ENCODE results near the gene CDK18. TPM values are rescaled to one million over a fixed set of nuclear protein-coding genes. Genes with fewer than 3 reads are reported as not detected.
A peak's percentile ranks its signal among the peaks of the same experiment; 100 is the strongest.

The CDK18 gene
- total RNA-seq, 1 donor from 2014 or later, result 179 TPM

DNA sequence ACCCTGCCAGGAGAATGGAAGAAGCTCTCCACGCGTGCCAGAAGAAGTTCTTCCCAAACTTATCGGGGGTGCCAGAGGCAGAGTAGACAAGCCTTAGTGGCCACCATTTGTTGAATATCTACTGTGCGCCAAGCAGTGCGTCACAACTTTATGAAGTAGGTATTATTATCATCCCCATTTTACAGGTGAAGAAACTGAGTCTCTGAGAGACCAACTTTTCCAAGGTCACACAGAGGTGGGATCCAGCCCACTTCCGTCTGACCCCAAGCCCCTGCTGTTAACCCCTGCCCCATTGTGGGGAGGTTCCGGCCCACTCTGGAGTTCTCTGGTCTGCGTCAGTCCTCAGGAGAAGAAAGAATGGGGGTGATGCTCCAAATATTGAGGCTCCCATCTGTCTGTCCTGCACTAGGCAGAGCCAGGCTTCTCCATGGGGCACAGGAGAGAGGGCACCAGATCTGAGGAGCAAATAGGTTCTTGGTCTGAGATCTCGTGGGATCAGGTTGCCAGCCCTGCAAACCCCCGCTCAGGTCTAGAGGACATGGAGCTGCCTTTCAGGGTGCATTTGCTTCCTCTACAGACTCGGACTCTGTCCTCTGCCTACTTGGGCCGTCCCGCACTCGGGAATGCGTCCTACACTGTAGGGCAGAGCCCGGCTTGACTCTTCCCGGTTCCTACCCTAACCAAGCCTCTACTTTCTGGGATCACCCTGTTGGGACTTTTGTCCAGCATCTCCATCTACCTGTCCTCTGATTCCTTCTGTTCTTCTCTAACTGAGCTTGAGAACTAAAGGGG lies 2.1 kb downstream of the CDK18 start:
- no peak for TF ChIP-seq CTCF (IDR thresholded peaks at IDR 0.05; ENCODE audit: borderline replicate concordance)
- H3K27me3 ChIP-seq (ENCODE audit: low read depth), result no peaks in the 10 kb centered on the region
- no peak for DNase-seq
- H3K36me3 ChIP-seq, result no peaks in the 10 kb centered on the region
- intact Hi-C loops (cut with micrococcal nuclease), result no loop called here
- H3K4me3 ChIP-seq, result peak overlapping the region; percentile 88
- H3K4me1 ChIP-seq, result peaks cover 79% of the 10 kb centered on the region
- peak overlapping the region; percentile 94 for H3K27ac ChIP-seq (replicated peaks)
- H3K9me3 ChIP-seq (replicated peaks), result no peaks in the 10 kb centered on the region

DNA sequence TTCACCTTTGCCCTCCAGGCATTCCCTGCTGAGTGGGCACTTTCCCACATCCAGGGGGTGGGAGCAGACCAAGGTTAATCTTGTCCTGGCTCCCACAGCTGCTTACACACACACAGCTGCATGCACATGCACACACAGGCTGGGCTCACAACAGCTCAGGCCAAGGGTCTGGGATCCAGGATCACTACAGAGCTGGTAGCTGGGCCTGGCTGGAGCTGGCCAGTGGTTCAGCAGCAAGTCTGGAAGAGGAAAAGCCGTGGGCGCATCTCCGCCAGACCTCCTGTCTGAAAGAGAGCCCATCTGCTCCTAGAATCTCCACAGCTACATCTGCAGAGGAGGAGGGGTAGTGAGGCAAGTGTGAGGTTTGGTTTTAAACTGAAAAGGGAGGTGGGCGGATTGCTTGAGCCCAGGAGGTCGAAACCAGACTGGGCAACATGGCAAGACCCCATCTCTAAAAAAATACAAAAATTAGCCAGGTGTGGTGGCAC lies 3.8 kb downstream of the CDK18 start:
- peak overlapping the region; percentile 94 for H3K27ac ChIP-seq (replicated peaks)
- no peaks in the 10 kb centered on the region for H3K36me3 ChIP-seq
- H3K9me3 ChIP-seq (replicated peaks), result no peaks in the 10 kb centered on the region
- DNase-seq, result no peak
- intact Hi-C loops (cut with micrococcal nuclease), result no loop called here
- H3K4me1 ChIP-seq, result peaks cover 94% of the 10 kb centered on the region
- H3K27me3 ChIP-seq (ENCODE audit: low read depth), result no peaks in the 10 kb centered on the region
- no peak overlapping the region for H3K4me3 ChIP-seq
- TF ChIP-seq CTCF (IDR thresholded peaks at IDR 0.05; ENCODE audit: borderline replicate concordance), result no peak

DNA sequence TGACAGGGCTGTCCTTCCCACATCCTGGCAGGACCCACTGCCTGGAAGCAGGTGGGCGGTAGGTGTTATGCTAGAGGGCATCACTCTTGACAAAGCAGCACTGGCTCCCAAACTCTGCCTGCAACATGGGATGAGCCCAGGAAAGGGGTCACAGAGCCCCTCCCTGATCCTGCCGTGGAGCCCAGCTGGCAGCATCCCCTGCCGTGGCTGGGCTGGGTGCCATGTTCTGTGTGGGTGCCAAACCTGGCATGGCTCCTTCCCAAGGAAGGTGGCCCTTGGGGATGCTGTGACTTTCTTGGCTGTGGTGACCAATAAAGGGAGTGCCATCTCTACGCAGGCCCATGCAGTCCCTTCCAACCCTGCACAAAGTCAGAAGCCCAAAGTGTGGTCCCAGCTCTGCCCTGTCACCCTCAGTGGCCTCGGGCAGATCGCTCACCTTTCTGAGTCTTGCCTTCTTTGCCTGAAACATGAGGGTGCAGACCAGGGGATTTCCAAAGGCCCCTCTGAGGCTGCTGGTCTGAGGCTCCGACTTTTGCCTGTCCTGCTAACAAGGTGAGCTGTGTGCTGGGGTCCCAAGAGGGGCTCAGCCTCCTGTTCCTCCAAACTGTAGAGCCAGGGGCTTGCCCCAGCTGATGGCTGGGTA lies 6.0 kb downstream of the CDK18 start:
- peak; percentile 67 for DNase-seq
- Histone ChIP-seq H3K27ac (replicated peaks) (peak overlapping the region; percentile 94), H3K4me1 (peaks cover 97% of the 10 kb centered on the region)

GRCh38 chr1:205510951-205511330 lies 6.5 kb downstream of the CDK18 start:
- Histone ChIP-seq H3K4me1 (peaks cover 97% of the 10 kb centered on the region), H3K27me3 (ENCODE audit: low read depth) (no peaks in the 10 kb centered on the region), H3K27ac (replicated peaks) (peak overlapping the region; percentile 94), H3K4me3 (no peak overlapping the region), H3K9me3 (replicated peaks) (no peaks in the 10 kb centered on the region), H3K36me3 (no peaks in the 10 kb centered on the region)
- no peak for TF ChIP-seq CTCF (IDR thresholded peaks at IDR 0.05; ENCODE audit: borderline replicate concordance)
- intact Hi-C loops (cut with micrococcal nuclease), result no loop called here
- DNase-seq, result no peak

More for the DNA sequence above, 6.0 kb downstream of the CDK18 start:
- intact Hi-C loops (cut with micrococcal nuclease), result no loop called here
- Histone ChIP-seq H3K27me3 (ENCODE audit: low read depth) (no peaks in the 10 kb centered on the region), H3K36me3 (no peaks in the 10 kb centered on the region), H3K9me3 (replicated peaks) (no peaks in the 10 kb centered on the region), H3K4me3 (no peak overlapping the region)
- no peak for TF ChIP-seq CTCF (IDR thresholded peaks at IDR 0.05; ENCODE audit: borderline replicate concordance)

DNA sequence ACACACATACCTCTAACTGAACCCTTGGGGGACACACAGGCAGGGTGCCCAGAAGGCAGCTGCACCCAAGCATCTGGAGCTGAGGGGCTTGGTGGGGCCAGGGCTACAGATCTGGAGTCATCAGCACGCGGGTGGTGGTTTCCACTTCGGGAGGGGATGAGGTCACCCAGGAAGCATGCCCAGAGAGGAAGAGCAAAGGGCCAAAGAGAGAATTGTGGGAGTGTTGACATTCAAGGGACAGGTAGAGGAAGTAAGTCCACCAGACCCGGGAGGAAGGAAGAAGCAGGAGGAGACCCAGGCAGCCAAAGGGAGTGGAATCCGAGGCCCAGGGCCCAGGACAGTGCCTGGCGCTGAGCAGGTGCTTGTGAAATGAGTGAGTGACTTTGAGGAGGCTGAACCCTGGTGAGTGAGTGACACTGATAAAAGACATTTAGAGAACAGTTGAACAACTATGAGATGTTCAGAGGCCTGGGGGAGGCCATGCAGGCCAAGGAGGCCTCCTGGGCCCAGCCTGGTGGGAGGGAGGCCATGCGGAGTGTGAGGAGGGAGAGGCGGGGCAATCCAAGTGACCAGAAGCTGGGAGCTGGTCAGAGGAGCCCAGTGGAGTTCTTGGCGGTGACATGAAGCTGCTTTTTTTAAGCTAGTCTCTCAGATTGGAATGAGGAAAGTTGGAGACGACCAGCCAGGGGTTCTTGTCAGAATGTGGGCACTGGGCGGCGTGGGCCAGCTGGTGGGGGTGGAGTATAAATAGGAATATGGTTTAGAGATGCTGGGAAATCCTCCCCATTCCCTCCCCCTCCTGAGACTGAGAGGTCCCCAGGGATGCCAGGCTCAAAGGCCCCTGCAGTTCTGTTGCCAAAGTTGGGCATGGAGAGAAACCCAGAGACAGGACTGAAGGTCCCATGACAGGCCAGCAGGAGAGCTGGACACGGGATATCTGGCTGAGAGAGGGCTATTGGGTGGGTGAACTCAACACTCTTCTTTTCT lies 7.9 kb downstream of the CDK18 start:
- Histone ChIP-seq H3K9me3 (replicated peaks) (no peaks in the 10 kb centered on the region), H3K4me1 (peaks cover 97% of the 10 kb centered on the region), H3K27ac (replicated peaks) (peak overlapping the region; percentile 94), H3K27me3 (ENCODE audit: low read depth) (no peaks in the 10 kb centered on the region), H3K4me3 (peak overlapping the region; percentile 10), H3K36me3 (no peaks in the 10 kb centered on the region)
- TF ChIP-seq CTCF (IDR thresholded peaks at IDR 0.05; ENCODE audit: borderline replicate concordance), result no peak
- intact Hi-C loops (cut with micrococcal nuclease), result no loop called here
- DNase-seq, result peak; percentile 53
